NK-92 (cell line): ENCODE results near the gene MRPL4.

ENCODE experiments used
- DNase-seq: peaks from one replicate; lab custom pipeline; 2025; ENCODE audit not compliant: unreplicated experiment; lab: John Stamatoyannopoulos, UW

The MRPL4 gene

DNA sequence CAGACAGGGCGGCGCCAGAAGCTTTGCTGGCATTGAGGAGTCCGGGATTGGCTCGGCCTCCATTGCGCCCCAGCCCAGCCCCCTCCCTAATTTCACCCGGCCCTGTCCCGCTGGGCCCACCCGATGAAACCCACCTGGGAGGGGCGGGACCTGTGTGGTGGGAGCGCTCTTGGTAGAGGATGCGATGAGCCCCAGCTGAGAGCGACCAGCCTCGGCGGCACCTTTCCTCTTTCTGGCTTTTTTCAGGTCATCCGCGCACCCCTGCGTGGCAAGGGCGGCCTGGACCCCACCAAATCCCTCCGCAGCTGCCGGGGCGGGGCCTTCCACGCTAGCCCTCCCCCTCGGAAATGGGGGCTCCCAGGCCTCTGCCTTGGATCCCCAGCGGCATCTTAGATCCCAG, 57.4 kb downstream of the MRPL4 start, which contains the start of gene ZGLP1:
ZGLP1 (minus strand) TSS at position 393 of the 400 bp plus-strand sequence.
- DNase-seq, result no peak
